SU-DHL-6 (cell line): ENCODE measurements around the gene SLC44A1.

Experiments
- EZH2phosphoT487 ChIP-seq: fragments of 200-600 bp; sonication (generic), shearing (Covaris generic); conservative IDR thresholded peaks from 2 replicates; pipeline ENCODE4 v1.6.1; 2018; ENCODE audit warnings: mild to moderate bottlenecking, antibody characterized with exemption, low read length, moderate library complexity, mixed read lengths
- TF ChIP-seq, protein P1 (sequence below): fragments of 200-600 bp; sonication (generic); IDR thresholded peaks from one replicate; pipeline ENCODE4 v1.5.1; 2017; ENCODE audit warnings: antibody characterized with exemption, mild to moderate bottlenecking, low read length, moderate library complexity; ENCODE audit not compliant: insufficient read depth, poor library complexity, severe bottlenecking

- TF ChIP-seq, protein P1, sequence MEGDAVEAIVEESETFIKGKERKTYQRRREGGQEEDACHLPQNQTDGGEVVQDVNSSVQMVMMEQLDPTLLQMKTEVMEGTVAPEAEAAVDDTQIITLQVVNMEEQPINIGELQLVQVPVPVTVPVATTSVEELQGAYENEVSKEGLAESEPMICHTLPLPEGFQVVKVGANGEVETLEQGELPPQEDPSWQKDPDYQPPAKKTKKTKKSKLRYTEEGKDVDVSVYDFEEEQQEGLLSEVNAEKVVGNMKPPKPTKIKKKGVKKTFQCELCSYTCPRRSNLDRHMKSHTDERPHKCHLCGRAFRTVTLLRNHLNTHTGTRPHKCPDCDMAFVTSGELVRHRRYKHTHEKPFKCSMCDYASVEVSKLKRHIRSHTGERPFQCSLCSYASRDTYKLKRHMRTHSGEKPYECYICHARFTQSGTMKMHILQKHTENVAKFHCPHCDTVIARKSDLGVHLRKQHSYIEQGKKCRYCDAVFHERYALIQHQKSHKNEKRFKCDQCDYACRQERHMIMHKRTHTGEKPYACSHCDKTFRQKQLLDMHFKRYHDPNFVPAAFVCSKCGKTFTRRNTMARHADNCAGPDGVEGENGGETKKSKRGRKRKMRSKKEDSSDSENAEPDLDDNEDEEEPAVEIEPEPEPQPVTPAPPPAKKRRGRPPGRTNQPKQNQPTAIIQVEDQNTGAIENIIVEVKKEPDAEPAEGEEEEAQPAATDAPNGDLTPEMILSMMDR: no peak
- no peak for TF ChIP-seq EZH2phosphoT487
Observed at GRCh38 chr9:105290418-105290817, 46.0 kb downstream of the SLC44A1 start.
